ENCODE results near the gene SERPINB5.

Gene SERPINB5

DNA sequence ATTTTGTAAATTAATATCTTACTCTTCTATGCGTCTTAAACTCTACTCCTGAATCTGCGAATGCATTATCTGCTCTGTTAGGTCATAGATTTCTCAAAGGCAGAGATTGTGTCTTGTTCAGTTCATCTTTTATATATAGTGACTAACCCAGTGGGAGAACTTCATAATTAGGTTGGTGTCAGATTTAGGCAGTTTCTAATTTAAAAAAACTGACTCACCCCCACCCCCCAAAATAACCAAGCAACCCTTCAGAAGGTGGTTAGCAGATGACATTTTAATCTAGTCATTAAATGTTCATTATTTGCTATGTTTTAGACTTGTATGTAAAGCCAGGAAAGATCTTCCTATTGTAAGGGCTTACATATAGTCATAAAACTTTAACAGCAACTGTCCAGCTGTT, 75.8 kb downstream of the SERPINB5 start:
- H3K4me1 ChIP-seq (ENCODE audit: insufficient read depth, low read length) = no peaks in the 10 kb centered on the region
- H3K9me3 ChIP-seq (ENCODE audit: insufficient read depth, low read length, severe bottlenecking) = no peaks in the 10 kb centered on the region
- no peak overlapping the region for H3K4me2 ChIP-seq (ENCODE audit: insufficient read depth, low read length)
- H2AFZ ChIP-seq (ENCODE audit: low read depth, low read length) = no peak overlapping the region
- H3K4me3 ChIP-seq (ENCODE audit: low read depth in 1 of 2, low read length in 2 of 2) = no peak overlapping the region
- TF ChIP-seq, protein P1, sequence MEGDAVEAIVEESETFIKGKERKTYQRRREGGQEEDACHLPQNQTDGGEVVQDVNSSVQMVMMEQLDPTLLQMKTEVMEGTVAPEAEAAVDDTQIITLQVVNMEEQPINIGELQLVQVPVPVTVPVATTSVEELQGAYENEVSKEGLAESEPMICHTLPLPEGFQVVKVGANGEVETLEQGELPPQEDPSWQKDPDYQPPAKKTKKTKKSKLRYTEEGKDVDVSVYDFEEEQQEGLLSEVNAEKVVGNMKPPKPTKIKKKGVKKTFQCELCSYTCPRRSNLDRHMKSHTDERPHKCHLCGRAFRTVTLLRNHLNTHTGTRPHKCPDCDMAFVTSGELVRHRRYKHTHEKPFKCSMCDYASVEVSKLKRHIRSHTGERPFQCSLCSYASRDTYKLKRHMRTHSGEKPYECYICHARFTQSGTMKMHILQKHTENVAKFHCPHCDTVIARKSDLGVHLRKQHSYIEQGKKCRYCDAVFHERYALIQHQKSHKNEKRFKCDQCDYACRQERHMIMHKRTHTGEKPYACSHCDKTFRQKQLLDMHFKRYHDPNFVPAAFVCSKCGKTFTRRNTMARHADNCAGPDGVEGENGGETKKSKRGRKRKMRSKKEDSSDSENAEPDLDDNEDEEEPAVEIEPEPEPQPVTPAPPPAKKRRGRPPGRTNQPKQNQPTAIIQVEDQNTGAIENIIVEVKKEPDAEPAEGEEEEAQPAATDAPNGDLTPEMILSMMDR (IDR thresholded peaks at IDR 0.05; ENCODE audit: borderline replicate concordance, extremely low read depth, low read length, poor library complexity, severe bottlenecking) = no peak
- no peak for TF ChIP-seq EZH2 (IDR thresholded peaks at IDR 0.05; ENCODE audit: borderline replicate concordance, low read depth, low read length, severe bottlenecking)
- DNase-seq (no peak), ATAC-seq (ENCODE audit: insufficient read depth, low read depth) (no peak)
- no peak overlapping the region for H3K27ac ChIP-seq (ENCODE audit: low read length)
- no peaks in the 10 kb centered on the region for H3K79me2 ChIP-seq (ENCODE audit: insufficient read depth, low read length)
- no peaks in the 10 kb centered on the region for H3K36me3 ChIP-seq (ENCODE audit: insufficient read depth, low read length)
- no peaks in the 10 kb centered on the region for H4K20me1 ChIP-seq (ENCODE audit: insufficient read depth, low read length)
- H3K27me3 ChIP-seq (ENCODE audit: insufficient read depth, low read length, poor library complexity) = peaks cover 40% of the 10 kb centered on the region
- no peak overlapping the region for H3K9ac ChIP-seq (ENCODE audit: low read depth, low read length)

DNA sequence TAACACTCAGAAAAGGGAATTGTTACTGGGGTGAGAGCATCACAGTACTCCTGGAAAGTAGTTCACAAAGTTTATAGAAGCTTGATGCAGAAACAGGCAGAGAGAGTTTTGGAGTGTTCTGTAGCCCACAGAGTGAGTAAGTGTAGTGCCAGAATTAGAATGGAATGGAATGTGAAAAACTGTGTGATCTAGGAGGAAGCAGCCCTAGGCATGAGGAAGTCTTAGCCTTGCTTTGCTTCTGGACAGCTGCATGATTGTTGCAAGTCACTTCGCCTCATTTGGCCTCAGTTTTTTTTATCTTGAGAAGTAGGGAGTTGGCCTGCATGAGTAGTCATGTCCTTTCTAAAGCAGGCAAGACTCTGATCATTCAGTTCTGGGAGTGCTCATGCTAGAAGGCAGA, 76.3 kb downstream of the SERPINB5 start:
- no peak overlapping the region for H3K4me2 ChIP-seq (ENCODE audit: insufficient read depth, low read length)
- no peak overlapping the region for H3K4me3 ChIP-seq (ENCODE audit: low read depth in 1 of 2, low read length in 2 of 2)
- no peak for ATAC-seq (ENCODE audit: insufficient read depth, low read depth)

More for the DNA sequence above, 76.3 kb downstream of the SERPINB5 start:
- no peak overlapping the region for H2AFZ ChIP-seq (ENCODE audit: low read depth, low read length)
- TF ChIP-seq EZH2 (IDR thresholded peaks at IDR 0.05; ENCODE audit: borderline replicate concordance, low read depth, low read length, severe bottlenecking) = no peak
- TF ChIP-seq, protein P1 (IDR thresholded peaks at IDR 0.05; ENCODE audit: borderline replicate concordance, extremely low read depth, low read length, poor library complexity, severe bottlenecking) = no peak
- DNase-seq = no peak
- H3K9me3 ChIP-seq (ENCODE audit: insufficient read depth, low read length, severe bottlenecking) = no peaks in the 10 kb centered on the region
- no peaks in the 10 kb centered on the region for H4K20me1 ChIP-seq (ENCODE audit: insufficient read depth, low read length)
- H3K79me2 ChIP-seq (ENCODE audit: insufficient read depth, low read length) = no peaks in the 10 kb centered on the region
- H3K27ac ChIP-seq (ENCODE audit: low read length) = no peak overlapping the region
- H3K27me3 ChIP-seq (ENCODE audit: insufficient read depth, low read length, poor library complexity) = peaks cover 38% of the 10 kb centered on the region
- no peaks in the 10 kb centered on the region for H3K36me3 ChIP-seq (ENCODE audit: insufficient read depth, low read length)
- H3K4me1 ChIP-seq (ENCODE audit: insufficient read depth, low read length) = no peaks in the 10 kb centered on the region
- no peak overlapping the region for H3K9ac ChIP-seq (ENCODE audit: low read depth, low read length)
